DND-41 (cell line): Measurements from ENCODE around the gene GPC1.
"Not testable (repeated sequence)": the region's sequence is repeated elsewhere in the genome, so short reads cannot be mapped to it uniquely, and the experiment has no call there.

Source experiments
- ATAC-seq: fragments of 200-7000 bp; cut with Tn5 transposase; 3 replicates; pipeline ENCODE4 v1.9.1; 2021; ENCODE audit warnings: low read depth; ENCODE audit not compliant: insufficient read depth
- DNase-seq: peaks from one replicate; pipeline ENCODE4 v3.0.0-alpha.2; 2020
- H2AFZ ChIP-seq: 2 replicates; pipeline ENCODE4 v1.6.0; 2012; ENCODE audit warnings: low read depth, low read length
- H3K27ac ChIP-seq: 2 replicates; pipeline ENCODE4 v1.5.1; 2012; ENCODE audit warnings: low read length, inconsistent platforms
- H3K27me3 ChIP-seq: fragments of 200-600 bp; sonication (generic); 2 replicates; pipeline ENCODE4 v1.6.0; 2012; ENCODE audit warnings: low read length, mild to moderate bottlenecking, inconsistent platforms; ENCODE audit not compliant: insufficient read depth, poor library complexity
- H3K36me3 ChIP-seq: 2 replicates; pipeline ENCODE4 v1.5.1; 2012; ENCODE audit warnings: low read length, inconsistent platforms; ENCODE audit not compliant: insufficient read depth
- H3K4me1 ChIP-seq: 2 replicates; pipeline ENCODE4 v1.5.1; 2012; ENCODE audit warnings: mild to moderate bottlenecking, low read length; ENCODE audit not compliant: insufficient read depth
- H3K4me2 ChIP-seq: 2 replicates; pipeline ENCODE4 v1.6.0; 2012; ENCODE audit warnings: mild to moderate bottlenecking, moderate library complexity, low read length, inconsistent platforms; ENCODE audit not compliant: insufficient read depth
- H3K4me3 ChIP-seq, 2 experiments: fragments of 200-600 bp in 1 of 2; shearing (Covaris generic) in 1 of 2; 2 replicates each; pipeline ENCODE4 v1.5.1; 2012 to 2016; ENCODE audit warnings: inconsistent platforms in 2 of 2, low read length in 2 of 2, mild to moderate bottlenecking in 2 of 2, low read depth in 1 of 2, moderate library complexity in 1 of 2
- H3K79me2 ChIP-seq: 2 replicates; pipeline ENCODE4 v1.6.0; 2012; ENCODE audit warnings: low read length, inconsistent platforms; ENCODE audit not compliant: insufficient read depth
- H3K9ac ChIP-seq: 2 replicates; pipeline ENCODE4 v1.6.0; 2012; ENCODE audit warnings: low read depth, mild to moderate bottlenecking, inconsistent platforms, low read length, moderate library complexity
- H3K9me3 ChIP-seq: 2 replicates; pipeline ENCODE4 v1.5.1; 2012; ENCODE audit warnings: low read length, moderate library complexity, mild to moderate bottlenecking, inconsistent platforms; ENCODE audit not compliant: insufficient read depth, severe bottlenecking
- H4K20me1 ChIP-seq: 2 replicates; pipeline ENCODE4 v1.6.0; 2012; ENCODE audit warnings: low read length; ENCODE audit not compliant: insufficient read depth
- EZH2 ChIP-seq: IDR thresholded peaks from 3 replicates; pipeline ENCODE4 v1.6.1; 2012; ENCODE audit warnings: borderline replicate concordance, low read depth, mild to moderate bottlenecking, moderate library complexity, low read length, inconsistent platforms; ENCODE audit not compliant: severe bottlenecking
- TF ChIP-seq, protein P1 (sequence below): IDR thresholded peaks from 2 replicates; pipeline ENCODE4 v1.5.1; 2012; ENCODE audit warnings: borderline replicate concordance, low read length, moderate library complexity, mild to moderate bottlenecking; ENCODE audit not compliant: poor library complexity, severe bottlenecking; ENCODE audit errors: extremely low read depth

GPC1 gene

DNA sequence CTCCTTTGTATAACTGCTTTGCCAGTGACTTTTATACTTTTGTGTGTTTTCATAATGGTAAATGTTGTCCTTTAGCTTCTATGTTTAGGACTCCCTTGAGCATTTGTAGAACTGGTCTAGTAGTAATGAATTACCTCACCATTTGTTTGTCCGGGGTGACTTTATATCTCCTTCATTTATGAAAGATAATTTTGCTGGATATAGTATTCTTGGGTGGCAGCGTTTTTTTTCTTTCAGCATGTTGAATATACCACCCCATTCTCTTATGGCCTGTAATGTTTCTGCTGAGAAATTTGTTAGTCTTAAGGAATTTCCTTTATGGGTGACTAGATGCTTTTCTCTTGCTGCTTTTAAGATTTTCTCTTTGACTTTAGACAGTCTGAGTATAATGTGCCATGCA, 56.0 kb downstream of the GPC1 start:
- DNase-seq (no peak), ATAC-seq (no peak)
- Histone ChIP-seq H4K20me1 (no peaks in the 10 kb centered on the region), H3K9me3 (peaks cover 32% of the 10 kb centered on the region), H3K4me2 (no peak overlapping the region), H3K79me2 (no peaks in the 10 kb centered on the region), H3K9ac (no peak overlapping the region), H3K36me3 (peaks cover 19% of the 10 kb centered on the region; the same call in 1 of the 2 replicates), H3K27ac (no peak overlapping the region), H3K4me1 (no peaks in the 10 kb centered on the region), H3K4me3 (no peak overlapping the region), H2AFZ (no peak overlapping the region), H3K27me3 (no peaks in the 10 kb centered on the region)
- TF ChIP-seq, protein P1, sequence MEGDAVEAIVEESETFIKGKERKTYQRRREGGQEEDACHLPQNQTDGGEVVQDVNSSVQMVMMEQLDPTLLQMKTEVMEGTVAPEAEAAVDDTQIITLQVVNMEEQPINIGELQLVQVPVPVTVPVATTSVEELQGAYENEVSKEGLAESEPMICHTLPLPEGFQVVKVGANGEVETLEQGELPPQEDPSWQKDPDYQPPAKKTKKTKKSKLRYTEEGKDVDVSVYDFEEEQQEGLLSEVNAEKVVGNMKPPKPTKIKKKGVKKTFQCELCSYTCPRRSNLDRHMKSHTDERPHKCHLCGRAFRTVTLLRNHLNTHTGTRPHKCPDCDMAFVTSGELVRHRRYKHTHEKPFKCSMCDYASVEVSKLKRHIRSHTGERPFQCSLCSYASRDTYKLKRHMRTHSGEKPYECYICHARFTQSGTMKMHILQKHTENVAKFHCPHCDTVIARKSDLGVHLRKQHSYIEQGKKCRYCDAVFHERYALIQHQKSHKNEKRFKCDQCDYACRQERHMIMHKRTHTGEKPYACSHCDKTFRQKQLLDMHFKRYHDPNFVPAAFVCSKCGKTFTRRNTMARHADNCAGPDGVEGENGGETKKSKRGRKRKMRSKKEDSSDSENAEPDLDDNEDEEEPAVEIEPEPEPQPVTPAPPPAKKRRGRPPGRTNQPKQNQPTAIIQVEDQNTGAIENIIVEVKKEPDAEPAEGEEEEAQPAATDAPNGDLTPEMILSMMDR: no peak

DNA sequence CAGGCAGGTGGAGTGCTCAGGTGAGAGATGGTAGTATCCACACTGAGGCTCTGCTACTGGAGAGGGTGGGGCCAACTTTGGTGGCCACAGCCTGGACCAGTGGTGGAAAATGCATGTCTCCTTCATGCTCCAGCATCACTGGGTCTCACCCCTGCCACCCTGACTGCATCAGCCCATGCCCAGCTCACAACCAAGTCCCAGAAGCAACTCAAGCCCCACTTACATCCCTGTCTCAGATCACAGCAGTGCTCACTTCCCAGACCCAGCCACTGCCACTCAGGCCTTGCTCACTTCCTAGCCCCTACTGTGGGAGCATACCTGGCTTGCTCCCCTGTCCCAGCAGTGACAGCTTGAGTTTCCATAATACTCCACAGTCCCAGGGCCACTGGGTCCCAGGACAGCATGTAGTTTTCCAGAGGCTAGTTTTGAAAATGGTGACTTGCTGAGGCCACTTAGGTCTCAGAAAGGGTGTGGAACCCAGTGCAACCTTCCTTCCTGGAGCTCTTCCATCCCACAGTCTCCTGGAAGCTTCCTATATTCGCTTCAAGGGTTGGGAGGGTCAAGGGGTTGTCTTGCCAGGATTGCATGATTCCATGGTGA, 58.8 kb downstream of the GPC1 start:
- H3K4me2 ChIP-seq: no peak overlapping the region
- DNase-seq: no peak
- no peak for ATAC-seq
- H2AFZ ChIP-seq: no peak overlapping the region
- H3K79me2 ChIP-seq: no peaks in the 10 kb centered on the region
- TF ChIP-seq, protein P1: no peak
- no peak for TF ChIP-seq EZH2
- peaks cover 43% of the 10 kb centered on the region for H3K36me3 ChIP-seq
- peaks cover 29% of the 10 kb centered on the region for H3K9me3 ChIP-seq
- H3K27ac ChIP-seq: no peak overlapping the region
- no peak overlapping the region for H3K9ac ChIP-seq
- no peaks in the 10 kb centered on the region for H3K27me3 ChIP-seq
- H3K4me3 ChIP-seq: no peak overlapping the region
- no peaks in the 10 kb centered on the region for H3K4me1 ChIP-seq
- no peaks in the 10 kb centered on the region for H4K20me1 ChIP-seq

DNA sequence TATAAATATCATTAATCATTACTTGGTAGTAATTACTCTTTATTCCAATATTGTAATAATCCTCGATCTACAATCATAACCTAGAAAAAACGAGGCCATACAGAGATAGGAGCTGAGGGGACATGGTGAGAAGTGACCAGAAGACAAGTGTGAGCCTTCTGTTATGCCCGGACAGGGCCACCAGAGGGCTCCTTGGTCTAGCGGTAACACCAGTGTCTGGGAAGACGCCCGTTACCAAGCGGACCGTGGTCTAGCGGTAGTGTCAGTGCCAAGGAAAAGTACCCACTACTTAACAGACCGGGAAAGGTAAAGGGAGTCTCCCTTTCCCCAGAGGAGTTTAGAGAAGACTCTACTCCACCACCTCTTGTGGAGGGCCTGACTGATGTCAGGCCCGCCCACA, 59.5 kb downstream of the GPC1 start:
- not testable (repeated sequence) for H3K27ac ChIP-seq, ATAC-seq, DNase-seq, H4K20me1 ChIP-seq, H3K79me2 ChIP-seq, H3K4me2 ChIP-seq, H3K27me3 ChIP-seq, H3K9ac ChIP-seq, H3K4me3 ChIP-seq, H3K4me1 ChIP-seq, H2AFZ ChIP-seq
- Histone ChIP-seq H3K36me3 (peaks cover 49% of the 10 kb centered on the region), H3K9me3 (peaks cover 25% of the 10 kb centered on the region)

DNA sequence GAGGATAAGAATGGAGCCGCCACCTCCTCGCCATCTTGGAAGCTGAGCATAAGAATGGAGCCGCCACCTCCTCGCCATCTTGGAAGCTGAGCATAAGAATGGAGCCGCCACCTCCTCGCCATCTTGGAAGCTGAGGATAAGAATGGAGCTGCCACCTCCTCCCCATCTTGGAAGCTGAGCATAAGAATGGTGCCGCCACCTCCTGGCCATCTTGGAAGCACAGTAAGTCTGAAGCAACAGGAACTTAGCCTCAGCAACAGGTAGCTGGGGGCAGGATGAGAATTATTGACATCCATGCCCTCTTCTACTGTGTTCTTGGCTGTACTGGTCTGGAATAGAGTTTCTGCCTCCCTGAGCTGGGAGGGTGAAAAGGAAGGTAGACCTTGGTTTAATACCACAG, 61.6 kb downstream of the GPC1 start:
- not testable (repeated sequence) for H4K20me1 ChIP-seq, DNase-seq, H3K4me1 ChIP-seq, H3K27me3 ChIP-seq, H3K79me2 ChIP-seq, H3K9ac ChIP-seq, H3K27ac ChIP-seq, H3K4me2 ChIP-seq, ATAC-seq, H3K4me3 ChIP-seq, H2AFZ ChIP-seq
- H3K9me3 ChIP-seq: peaks cover 13% of the 10 kb centered on the region
- peaks cover 66% of the 10 kb centered on the region for H3K36me3 ChIP-seq
- TF ChIP-seq, protein P1: peak; percentile 41
